ENCODE results near the gene MLC1.

- TF ChIP-seq POLR2A (IDR thresholded peaks at IDR 0.05; ENCODE audit: low read length) (no peak), GATA1 (IDR thresholded peaks at IDR 0.05; ENCODE audit: low read depth, low read length) (no peak)
Observed at GRCh38 chr22:50062509-50063135, 22.6 kb downstream of the MLC1 start.

Data from erythroblast (primary cell).